B cell (primary cell): ENCODE measurements around the gene NRP1. TPM values are rescaled to one million over a fixed set of nuclear protein-coding genes. Genes with fewer than 3 reads are reported as not detected.
"Not testable (repeated sequence)": the region's sequence is repeated elsewhere in the genome, so short reads cannot be mapped to it uniquely, and the experiment has no call there.

Experiments
- ATAC-seq: fragments of 200-7000 bp; cut with Tn5 transposase; one replicate; pipeline ENCODE4 v1.10.0; 2021; ENCODE audit warnings: low read depth, mild to moderate bottlenecking, moderate number of reproducible peaks, moderate library complexity
- CTCF ChIA-PET: fragments of 350-600 bp; sonication (Branson Sonifier 250); formaldehyde crosslinking; loops from one replicate; lab custom pipeline; 2021; ENCODE audit warnings: antibody characterized with exemption, inconsistent platforms; lab: Charles Lee
- POLR2A ChIA-PET: fragments of 350-600 bp; sonication (Branson Sonifier 250); formaldehyde crosslinking; loops from one replicate; lab custom pipeline; 2021; ENCODE audit warnings: antibody characterized with exemption; lab: Charles Lee
- DNase-seq: peaks from one replicate; pipeline ENCODE4 v3.0.0; 2013
- H2AFZ ChIP-seq: 2 replicates; pipeline ENCODE4 v1.6.1; 2012; ENCODE audit warnings: mild to moderate bottlenecking, low read depth, low read length; ENCODE audit not compliant: insufficient read depth, poor library complexity, severe bottlenecking
- H3K27ac ChIP-seq, 2 donors: 1 replicate in 1 of 2; 2 replicates in 1 of 2; pipeline ENCODE4 v1.5.1; 2012 to 2013; ENCODE audit warnings: low read length in 2 of 2, mild to moderate bottlenecking in 2 of 2, moderate library complexity in 1 of 2
- H3K27me3 ChIP-seq, 4 experiments: fragments of 200-600 bp in 1 of 4; sonication (generic) in 1 of 4; replicated peaks in 1 of 4; 1 replicate in 2 of 4; 2 replicates in 2 of 4; pipeline versions ENCODE4 v1.6.1 to v1.7.0; 2013 to 2016; ENCODE audit warnings: low read length in 3 of 4, mild to moderate bottlenecking in 2 of 4, mixed read lengths in 1 of 4, moderate library complexity in 1 of 4; ENCODE audit not compliant: insufficient read depth in 4 of 4, control insufficient read depth in 3 of 4; ENCODE audit errors: control extremely low read depth in 1 of 4
- H3K36me3 ChIP-seq, 2 experiments: replicated peaks in 1 of 2; 1 replicate in 1 of 2; 2 replicates in 1 of 2; pipeline versions ENCODE4 v1.6.1 to v1.7.1; 2013; ENCODE audit warnings: low read length in 1 of 2; ENCODE audit not compliant: insufficient read depth in 2 of 2, control insufficient read depth in 1 of 2; ENCODE audit errors: control extremely low read depth in 1 of 2, extremely low read depth in 1 of 2
- H3K4me1 ChIP-seq, 2 donors: fragments of 200-600 bp in 1 of 2; sonication (generic) in 1 of 2; 1 replicate in 1 of 2; 2 replicates in 1 of 2; pipeline versions ENCODE4 v1.5.1 to v1.6.1; 2013 to 2017; ENCODE audit warnings: low read length in 2 of 2; ENCODE audit not compliant: control insufficient read depth in 2 of 2, insufficient read depth in 2 of 2
- H3K4me2 ChIP-seq: replicated peaks from 2 replicates; pipeline ENCODE3; 2012; ENCODE audit warnings: mild to moderate bottlenecking, low read depth, low read length; ENCODE audit not compliant: poor library complexity, severe bottlenecking
- H3K4me3 ChIP-seq, 5 experiments: fragments of 200-600 bp in 1 of 5; sonication (generic) in 1 of 5; 1 replicate in 3 of 5; 2 replicates in 2 of 5; pipeline versions ENCODE4 v1.5.1 to v1.7.0; 2011 to 2016; ENCODE audit warnings: low read length in 4 of 5, mild to moderate bottlenecking in 4 of 5, low read depth in 2 of 5, control low read depth in 1 of 5, moderate library complexity in 1 of 5; ENCODE audit not compliant: insufficient read depth in 1 of 5; ENCODE audit errors: control extremely low read depth in 1 of 5, extremely low read depth in 1 of 5
- H3K79me2 ChIP-seq: fragments of 200-600 bp; sonication (generic); one replicate; pipeline ENCODE4 v1.6.0; 2016; ENCODE audit warnings: low read length; ENCODE audit not compliant: control insufficient read depth, insufficient read depth
- H3K9ac ChIP-seq: fragments of 200-600 bp; sonication (generic); 2 replicates; pipeline ENCODE4 v1.6.1; 2017; ENCODE audit warnings: mild to moderate bottlenecking, low read length, moderate library complexity
- H3K9me3 ChIP-seq, 3 donors: one replicate each; pipeline versions ENCODE4 v1.6.1 to v1.7.1; 2013; ENCODE audit warnings: low read length in 2 of 3; ENCODE audit not compliant: control insufficient read depth in 2 of 3, insufficient read depth in 1 of 3; ENCODE audit errors: control extremely low read depth in 1 of 3
- H4K20me1 ChIP-seq: 2 replicates; pipeline ENCODE4 v1.6.0; 2012; ENCODE audit warnings: mild to moderate bottlenecking, low read length; ENCODE audit not compliant: insufficient read depth, control insufficient read depth, poor library complexity, severe bottlenecking
- H3K27ac Mint-ChIP-seq: one replicate; pipeline ENCODE4 v1.8.0; 2021; ENCODE audit warnings: mixed read lengths
- H3K27me3 Mint-ChIP-seq: one replicate; pipeline ENCODE4 v1.8.0; 2021; ENCODE audit warnings: mixed read lengths
- H3K4me1 Mint-ChIP-seq: one replicate; pipeline ENCODE4 v1.8.0; 2021; ENCODE audit warnings: mixed read lengths
- H3K4me3 Mint-ChIP-seq: one replicate; pipeline ENCODE4 v1.8.0; 2021; ENCODE audit warnings: mixed read lengths
- H3K9me3 Mint-ChIP-seq: one replicate; pipeline ENCODE4 v1.8.0; 2022; ENCODE audit warnings: mixed read lengths; ENCODE audit not compliant: insufficient read depth
- EZH2 ChIP-seq: IDR thresholded peaks from 2 replicates; pipeline ENCODE4 v1.6.1; 2012; ENCODE audit warnings: borderline replicate concordance, low read depth, mild to moderate bottlenecking, moderate library complexity, low read length; ENCODE audit not compliant: insufficient read depth, poor library complexity, severe bottlenecking
- WGBS: methylation state at CpG from one replicate; pipeline ENCODE4 v1.1.5; 2013; ENCODE audit warnings: missing lambda C conversion rate; ENCODE audit not compliant: insufficient coverage; 5-methylcytosine and 5-hydroxymethylcytosine counted together
- intact Hi-C: fragments of 100-400 bp; cut with micrococcal nuclease; formaldehyde crosslinking; loops from one replicate; pipeline ENCODE4 v1.10.0; 2022
- polyA plus RNA-seq: library from polyadenylated mRNA; depleted of rRNA; stranded (reverse); fragments of >200 nt; gene quantifications from 2 replicates; pipeline ENCODE4 v1.2.3, GENCODE V29; 2012
- total RNA-seq, 2 donors: library from RNA; stranded (reverse); fragments of 120-200 nt in 1 of 2; gene quantifications; 1 replicate in 1 of 2; 2 replicates in 1 of 2; pipeline versions ENCODE4 v1.2.3 to v1.2.4, GENCODE V29; 2013 to 2022
- TF ChIP-seq, protein P1 (sequence below): fragments of 200-600 bp; IDR thresholded peaks from one replicate; pipeline ENCODE4 v1.8.0; 2022; ENCODE audit warnings: antibody characterized with exemption, mild to moderate bottlenecking

NRP1 gene
- total and polyA plus RNA-seq, 2 donors (not counting 1 experiment from before 2014, with no cell fraction given), result 0.34 TPM; not detected in 1

- no peak for TF ChIP-seq EZH2
- TF ChIP-seq, protein P1, sequence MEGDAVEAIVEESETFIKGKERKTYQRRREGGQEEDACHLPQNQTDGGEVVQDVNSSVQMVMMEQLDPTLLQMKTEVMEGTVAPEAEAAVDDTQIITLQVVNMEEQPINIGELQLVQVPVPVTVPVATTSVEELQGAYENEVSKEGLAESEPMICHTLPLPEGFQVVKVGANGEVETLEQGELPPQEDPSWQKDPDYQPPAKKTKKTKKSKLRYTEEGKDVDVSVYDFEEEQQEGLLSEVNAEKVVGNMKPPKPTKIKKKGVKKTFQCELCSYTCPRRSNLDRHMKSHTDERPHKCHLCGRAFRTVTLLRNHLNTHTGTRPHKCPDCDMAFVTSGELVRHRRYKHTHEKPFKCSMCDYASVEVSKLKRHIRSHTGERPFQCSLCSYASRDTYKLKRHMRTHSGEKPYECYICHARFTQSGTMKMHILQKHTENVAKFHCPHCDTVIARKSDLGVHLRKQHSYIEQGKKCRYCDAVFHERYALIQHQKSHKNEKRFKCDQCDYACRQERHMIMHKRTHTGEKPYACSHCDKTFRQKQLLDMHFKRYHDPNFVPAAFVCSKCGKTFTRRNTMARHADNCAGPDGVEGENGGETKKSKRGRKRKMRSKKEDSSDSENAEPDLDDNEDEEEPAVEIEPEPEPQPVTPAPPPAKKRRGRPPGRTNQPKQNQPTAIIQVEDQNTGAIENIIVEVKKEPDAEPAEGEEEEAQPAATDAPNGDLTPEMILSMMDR, result no peak
- no peaks in the 10 kb centered on the region for H3K4me1 Mint-ChIP-seq
- POLR2A ChIA-PET, result no interaction called here
- no peaks in the 10 kb centered on the region for H3K9me3 Mint-ChIP-seq
- ATAC-seq (no peak), DNase-seq (no peak)
- intact Hi-C loops, result no loop called here
- no peak overlapping the region for H3K4me3 Mint-ChIP-seq
- Histone ChIP-seq H3K4me3 (no peak overlapping the region), H3K27ac (no peak overlapping the region), H3K9me3 (no peaks in the 10 kb centered on the region), H3K79me2 (no peaks in the 10 kb centered on the region), H2AFZ (no peak overlapping the region), H3K4me1 (no peaks in the 10 kb centered on the region), H3K4me2 (no peak overlapping the region), H4K20me1 (no peaks in the 10 kb centered on the region), H3K9ac (no peak overlapping the region), H3K27me3 (no peaks in the 10 kb centered on the region), H3K36me3 (no peaks in the 10 kb centered on the region)
- CTCF ChIA-PET, result no interaction called here
- H3K27me3 Mint-ChIP-seq, result no peaks in the 10 kb centered on the region
- 100% methylated on average over 3 of the region's 9 CpGs for WGBS
- no peak overlapping the region for H3K27ac Mint-ChIP-seq
Measured at GRCh38 chr10:33301097-33301789, 33.2 kb downstream of the NRP1 start.

DNA sequence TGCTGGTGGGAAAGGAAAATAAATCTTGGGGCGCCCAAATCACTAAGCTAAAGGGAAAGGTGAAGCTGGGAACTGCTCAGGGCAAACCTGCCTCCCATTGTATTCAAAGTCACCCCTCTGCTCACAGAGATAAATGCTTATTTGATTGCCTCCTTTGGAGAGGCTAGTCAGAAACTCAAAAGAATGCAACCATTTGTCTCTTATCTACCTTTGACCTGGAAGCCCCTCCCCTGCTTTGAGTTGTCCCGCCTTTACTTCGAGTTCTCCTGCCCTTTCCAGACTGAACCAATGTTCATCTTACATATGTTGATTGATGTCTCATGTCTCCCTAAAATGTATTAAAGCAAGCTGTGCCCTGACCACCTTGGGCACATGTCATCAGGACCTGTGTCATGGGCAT is 33.9 kb downstream of the NRP1 start:
- intact Hi-C loops, H3K9me3 ChIP-seq, DNase-seq, H2AFZ ChIP-seq, H3K9ac ChIP-seq, H3K27me3 ChIP-seq, H3K79me2 ChIP-seq, ATAC-seq, H4K20me1 ChIP-seq, H3K4me1 Mint-ChIP-seq, H3K9me3 Mint-ChIP-seq, H3K4me2 ChIP-seq, H3K4me3 Mint-ChIP-seq, H3K27ac ChIP-seq, CTCF ChIA-PET, H3K4me1 ChIP-seq, H3K36me3 ChIP-seq, POLR2A ChIA-PET, H3K27me3 Mint-ChIP-seq, H3K27ac Mint-ChIP-seq, H3K4me3 ChIP-seq: not testable (repeated sequence)
- WGBS, result 93% methylated on average over 2 of the region's 3 CpGs
